Measurements from ENCODE around the gene OBP2A.

OBP2A gene

DNA sequence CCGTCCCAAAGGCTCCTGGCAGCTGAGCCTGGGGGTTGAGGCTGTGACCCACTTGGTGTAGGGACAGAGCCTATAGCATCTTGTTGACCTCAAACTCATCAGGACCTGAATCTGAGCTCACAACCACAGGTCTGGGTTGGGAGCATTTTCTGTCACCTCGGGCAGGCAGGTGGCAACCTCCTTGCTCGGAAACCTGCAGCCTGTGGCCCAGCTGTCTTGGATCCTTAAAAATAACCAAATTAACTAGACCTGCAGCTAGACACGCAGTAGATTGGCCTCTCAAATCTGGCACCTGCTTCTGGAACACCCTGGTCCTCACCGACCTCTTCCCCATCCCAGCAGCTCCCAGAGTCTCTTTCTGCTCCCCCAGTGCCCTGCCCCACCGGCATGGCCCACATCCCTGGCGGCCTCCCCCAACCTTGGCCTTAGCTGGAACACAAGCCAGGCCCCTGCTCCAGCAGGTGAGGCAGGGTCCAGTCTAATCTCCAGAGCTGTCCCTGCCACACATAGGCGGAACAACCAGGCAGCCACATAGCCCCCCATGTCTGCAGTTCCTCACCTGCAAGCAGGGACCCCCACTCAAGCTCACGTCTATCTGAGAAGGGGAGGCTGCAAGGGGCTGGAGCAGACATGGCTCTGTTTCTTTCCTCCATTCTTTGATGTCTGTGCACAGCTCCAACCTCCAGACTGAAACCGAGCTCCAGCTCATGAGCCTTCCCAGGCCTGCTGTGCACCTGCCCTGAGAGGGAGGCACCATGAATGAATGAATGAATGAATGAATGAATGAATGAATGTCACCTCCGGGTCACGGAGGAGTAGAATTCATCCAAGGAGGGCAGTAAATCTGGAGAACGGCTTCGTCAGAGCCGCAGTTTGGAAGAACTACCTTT, 43.9 kb downstream of the OBP2A start:
- no peak for TF ChIP-seq POLR2A (IDR thresholded peaks at IDR 0.05; ENCODE audit: low read length)
- TF ChIP-seq GATA1 (IDR thresholded peaks at IDR 0.05; ENCODE audit: low read depth, low read length): no peak
- DNase-seq: no peak

DNA sequence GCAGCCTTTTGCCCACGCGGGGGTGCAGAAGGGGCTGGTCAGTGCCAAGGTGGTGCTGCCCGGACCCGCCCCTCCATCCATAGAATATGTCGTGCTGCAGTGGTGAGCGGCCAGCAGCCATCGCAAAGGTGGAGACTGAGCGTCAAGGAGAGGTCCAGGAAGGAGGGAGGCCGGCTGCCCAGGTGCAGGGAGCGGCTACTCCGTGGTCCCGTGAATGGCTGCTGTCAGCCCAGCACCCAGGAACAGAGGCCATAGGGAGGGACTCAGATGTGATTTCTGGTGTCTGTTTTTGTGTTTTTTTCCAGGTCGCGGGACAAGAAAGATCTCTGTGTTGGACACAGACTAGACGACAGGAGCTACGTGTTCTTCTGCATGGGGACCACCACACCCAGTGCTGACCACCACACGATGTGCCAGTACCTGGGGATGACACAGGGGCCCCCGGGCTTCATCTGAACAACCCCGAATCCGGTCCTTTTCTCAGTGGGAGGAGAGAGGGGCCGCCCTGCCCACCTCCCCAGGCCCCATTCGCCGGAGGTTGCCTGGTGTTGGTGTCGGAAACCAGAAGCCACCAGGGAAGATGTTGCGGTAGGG, 44.7 kb downstream of the OBP2A start:
- no peak for DNase-seq
- TF ChIP-seq GATA1 (IDR thresholded peaks at IDR 0.05; ENCODE audit: low read depth, low read length) (no peak), POLR2A (IDR thresholded peaks at IDR 0.05; ENCODE audit: low read length) (no peak)

DNA sequence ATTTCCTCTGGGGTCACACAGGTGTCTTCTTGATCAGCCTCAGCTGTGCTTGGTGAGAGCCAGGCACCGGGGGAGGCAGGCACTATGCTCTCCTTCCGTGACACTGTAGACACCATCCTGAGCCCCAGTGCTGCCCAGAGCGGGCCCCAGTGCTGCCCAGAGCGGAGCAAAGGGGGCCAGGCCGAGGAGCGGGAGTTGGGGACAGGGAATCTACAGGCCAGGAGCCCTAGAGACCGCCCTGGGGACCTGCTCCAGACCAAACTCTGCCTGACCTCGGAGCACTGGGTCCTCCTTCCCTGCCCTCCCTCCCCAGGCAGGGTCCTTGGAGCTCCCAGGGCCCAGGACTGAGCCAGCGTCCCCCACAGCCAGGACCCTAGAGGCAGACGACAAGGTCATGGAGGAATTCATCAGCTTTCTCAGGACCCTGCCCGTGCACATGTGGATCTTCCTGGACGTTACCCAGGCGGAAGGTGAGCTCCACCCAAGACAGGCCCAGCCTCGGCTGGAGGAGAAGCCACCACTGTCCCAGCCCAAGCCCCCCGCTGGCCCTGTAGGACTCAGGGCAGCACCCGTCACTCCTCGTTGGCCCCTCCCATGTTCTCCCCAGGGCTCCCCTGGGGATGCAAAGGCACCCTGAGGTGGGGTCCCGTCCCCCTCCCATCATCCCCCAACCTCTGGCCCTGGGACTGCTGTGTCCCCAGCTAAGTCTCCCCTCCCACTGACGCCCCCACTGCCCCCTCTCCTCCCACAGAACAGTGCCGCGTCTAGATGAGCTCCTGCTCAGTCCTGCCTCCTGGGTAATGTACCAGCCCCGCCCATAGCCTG, 45.8 kb downstream of the OBP2A start:
- TF ChIP-seq GATA1 (IDR thresholded peaks at IDR 0.05; ENCODE audit: low read depth, low read length): no peak
- TF ChIP-seq POLR2A (IDR thresholded peaks at IDR 0.05; ENCODE audit: low read length): no peak
- no peak for DNase-seq

DNA sequence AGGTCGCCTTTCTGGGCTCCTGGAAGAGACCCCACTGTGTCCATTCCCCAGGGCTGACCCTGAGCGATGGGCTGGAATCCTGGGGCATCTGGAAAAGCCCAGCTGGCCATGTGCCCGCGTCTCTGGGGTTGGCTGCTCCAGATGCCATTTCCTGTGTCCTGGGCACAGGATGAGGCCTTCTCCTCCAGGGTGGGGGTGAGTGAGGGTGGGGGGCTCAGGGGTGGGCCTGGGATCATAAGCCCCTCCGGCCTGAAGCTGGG, 46.3 kb downstream of the OBP2A start:
- no peak for DNase-seq
- no peak for TF ChIP-seq GATA1 (IDR thresholded peaks at IDR 0.05; ENCODE audit: low read depth, low read length)
- no peak for TF ChIP-seq POLR2A (IDR thresholded peaks at IDR 0.05; ENCODE audit: low read length)

DNA sequence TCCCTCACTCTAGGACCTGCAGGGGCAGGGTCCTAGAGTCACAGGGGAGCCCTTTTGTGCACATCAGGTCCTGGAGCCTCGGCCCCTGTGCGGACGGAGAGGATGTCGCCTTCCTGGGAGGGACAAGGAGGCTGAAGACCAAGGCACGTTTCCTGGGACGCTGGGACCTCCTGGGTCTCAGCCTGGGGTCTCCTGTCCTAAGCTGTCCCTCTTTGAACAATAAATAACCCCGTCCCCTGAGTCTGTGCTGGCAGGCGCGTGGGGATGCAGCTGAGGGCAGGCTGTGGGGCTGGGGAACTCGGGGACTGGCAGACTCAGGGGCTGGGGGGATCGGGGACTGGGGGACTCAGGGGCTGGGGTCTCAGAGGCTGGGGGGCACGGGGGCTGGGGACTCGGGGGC, 46.7 kb downstream of the OBP2A start:
- TF ChIP-seq POLR2A (IDR thresholded peaks at IDR 0.05; ENCODE audit: low read length) (no peak), GATA1 (IDR thresholded peaks at IDR 0.05; ENCODE audit: low read depth, low read length) (no peak)
- DNase-seq: no peak

DNA sequence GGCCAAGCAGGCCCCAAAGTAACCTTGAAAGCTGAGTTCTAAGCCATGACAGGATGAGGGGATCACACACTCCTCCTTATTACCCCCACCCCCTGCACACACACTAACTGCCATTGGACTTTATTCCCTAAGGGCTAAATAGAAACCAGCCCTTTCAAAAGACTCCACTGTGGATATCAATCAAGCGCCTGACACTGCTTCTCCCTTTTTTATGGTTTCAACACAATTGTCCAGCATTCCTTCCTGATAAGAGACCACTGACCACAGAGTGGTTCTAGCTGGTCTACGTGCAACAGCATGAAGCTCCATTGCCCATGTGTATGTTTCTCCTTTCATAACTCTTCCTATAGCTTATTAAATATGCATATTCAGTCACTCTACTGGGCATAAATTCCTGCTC, 50.3 kb downstream of the OBP2A start:
- TF ChIP-seq POLR2A (IDR thresholded peaks at IDR 0.05; ENCODE audit: low read length): no peak
- TF ChIP-seq GATA1 (IDR thresholded peaks at IDR 0.05; ENCODE audit: low read depth, low read length): no peak
- DNase-seq: no peak

Data from erythroblast (primary cell).